ENCODE results near the gene PLOD3.
"Not testable (repeated sequence)": the region's sequence is repeated elsewhere in the genome, so short reads cannot be mapped to it uniquely, and the experiment has no call there.

Gene PLOD3

DNA sequence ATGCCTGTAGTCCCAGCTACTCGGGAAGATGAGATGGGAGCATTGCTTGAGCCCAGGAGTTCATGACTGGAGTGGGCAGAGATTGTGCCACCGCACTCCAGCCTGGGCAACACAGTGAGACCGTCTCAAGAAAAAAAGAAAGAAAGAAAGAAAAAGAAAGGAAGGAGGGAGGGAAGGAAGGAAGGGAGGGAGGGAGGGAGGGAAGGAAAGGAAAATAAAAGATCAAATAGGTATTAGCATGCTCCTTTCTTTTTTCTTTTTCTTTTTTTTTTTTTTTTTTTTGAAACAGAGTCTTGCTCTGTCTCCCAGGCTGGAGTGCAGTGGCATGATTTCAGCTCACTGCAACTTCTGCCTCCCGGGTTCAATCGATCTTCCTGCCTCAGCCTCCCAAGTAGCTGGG is 35.8 kb upstream of the PLOD3 start:
- DNase-seq; H3K27ac ChIP-seq (ENCODE audit: insufficient read depth in 1 of 2, low read depth in 1 of 2, low read length in 2 of 2, poor library complexity in 1 of 2, severe bottlenecking in 2 of 2); H3K27me3 ChIP-seq (replicated peaks in 2 of 5; ENCODE audit: control insufficient read depth in 4 of 5, insufficient read depth in 5 of 5, low read length in 4 of 5); H3K9me3 ChIP-seq (ENCODE audit: control extremely low read depth in 1 of 5, control insufficient read depth in 4 of 5, insufficient read depth in 2 of 5, low read depth in 1 of 5, low read length in 4 of 5); POLR2A ChIA-PET: not testable (repeated sequence)
- 100% methylated on average over 5 of the region's 5 CpGs for WGBS (ENCODE audit: insufficient coverage)
- Histone ChIP-seq H3K4me1 (ENCODE audit: control extremely low read depth in 1 of 4, control insufficient read depth in 4 of 4, insufficient read depth in 4 of 4, low read length in 3 of 4) (peaks cover 6 to 19% (median 10%) of the 10 kb centered on the region in 4 experiments), H3K4me3 (ENCODE audit: control insufficient read depth in 1 of 7, extremely low read depth in 1 of 7, insufficient read depth in 4 of 7, low read depth in 2 of 7, low read length in 6 of 7) (peak overlapping the region in 3 of 7 experiments; percentile 6 to 98 (median 87)), H3K36me3 (ENCODE audit: control insufficient read depth in 4 of 4, insufficient read depth in 4 of 4, low read length in 3 of 4) (peaks cover 2 to 11% (median 5%) of the 10 kb centered on the region in 4 experiments)
- CTCF ChIA-PET: interaction anchor here (0.6 to 2.3 kb wide), 3 partner anchors 9 to 1013 kb away, joined by 3 to 9 read pairs (median 4); no protein-coding TSS in a partner anchor

DNA sequence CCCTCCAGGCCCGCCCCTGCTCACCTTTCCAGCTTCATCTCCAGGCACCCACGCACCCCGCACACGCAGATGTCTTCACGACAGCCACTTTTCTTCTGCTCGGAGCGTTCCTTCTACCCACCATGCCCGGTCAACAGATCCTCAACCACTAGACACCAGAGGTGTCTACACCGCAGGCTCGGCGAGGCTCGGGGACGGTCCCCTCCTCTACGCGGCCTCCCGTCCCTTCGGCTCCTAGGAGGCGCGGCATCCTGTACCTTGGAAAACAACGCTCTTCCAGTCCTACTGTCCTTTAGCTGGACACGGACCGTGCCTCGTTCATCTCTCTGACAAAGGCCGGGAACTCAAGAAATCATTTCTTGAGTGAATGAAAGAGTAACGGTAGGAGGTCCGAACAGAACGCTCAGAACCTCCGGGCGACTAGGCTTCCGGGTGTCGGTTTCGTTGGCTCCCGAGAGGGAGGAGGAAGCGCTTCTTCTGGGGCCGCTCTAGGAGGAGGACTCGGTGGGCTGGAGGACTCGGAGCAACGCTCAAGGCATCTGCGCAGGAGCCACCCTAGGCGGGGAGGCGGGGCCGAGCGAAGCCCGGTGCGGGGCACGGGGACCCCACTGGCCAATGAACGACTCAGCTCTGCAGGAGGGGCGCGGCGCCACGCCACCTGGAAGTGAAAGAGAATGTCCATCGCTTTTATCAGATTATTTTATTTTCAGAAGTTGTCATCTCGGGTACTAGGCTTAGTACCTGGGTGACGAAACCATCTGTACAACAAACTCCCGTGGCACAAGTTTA is 34.7 kb upstream of the PLOD3 start:
- peak overlapping the region; percentile 87 to 99 (median 97) for H3K4me3 ChIP-seq (ENCODE audit: control insufficient read depth in 1 of 7, extremely low read depth in 1 of 7, insufficient read depth in 4 of 7, low read depth in 2 of 7, low read length in 6 of 7)
- peak; percentile 98 to 99 (median 99) for DNase-seq
- H3K27ac ChIP-seq (ENCODE audit: insufficient read depth in 1 of 2, low read depth in 1 of 2, low read length in 2 of 2, poor library complexity in 1 of 2, severe bottlenecking in 2 of 2): peak overlapping the region; percentile 85 to 92
- peaks cover 4 to 18% (median 10%) of the 10 kb centered on the region in 4 experiments for H3K36me3 ChIP-seq (ENCODE audit: control insufficient read depth in 4 of 4, insufficient read depth in 4 of 4, low read length in 3 of 4)
- WGBS (ENCODE audit: insufficient coverage): 0% methylated on average over 46 of the region's 55 CpGs
- ChIA-PET POLR2A (interaction anchor here (0.7 kb wide), 1 partner anchor 20 kb away, joined by 4 read pairs; no protein-coding TSS in a partner anchor), CTCF (interaction anchor here (1.0 to 2.3 kb wide), 6 partner anchors 10 to 34 kb away, joined by 3 to 9 read pairs (median 4); partner anchors contain the start of genes CLDN15, PLOD3 and ZNHIT1)
- no peaks in the 10 kb centered on the region for H3K9me3 ChIP-seq (ENCODE audit: control extremely low read depth in 1 of 5, control insufficient read depth in 4 of 5, insufficient read depth in 2 of 5, low read depth in 1 of 5, low read length in 4 of 5)
- no peaks in the 10 kb centered on the region for H3K27me3 ChIP-seq (replicated peaks in 2 of 5; ENCODE audit: control insufficient read depth in 4 of 5, insufficient read depth in 5 of 5, low read length in 4 of 5)
- peaks cover 6 to 19% (median 10%) of the 10 kb centered on the region in 4 experiments for H3K4me1 ChIP-seq (ENCODE audit: control extremely low read depth in 1 of 4, control insufficient read depth in 4 of 4, insufficient read depth in 4 of 4, low read length in 3 of 4)

DNA sequence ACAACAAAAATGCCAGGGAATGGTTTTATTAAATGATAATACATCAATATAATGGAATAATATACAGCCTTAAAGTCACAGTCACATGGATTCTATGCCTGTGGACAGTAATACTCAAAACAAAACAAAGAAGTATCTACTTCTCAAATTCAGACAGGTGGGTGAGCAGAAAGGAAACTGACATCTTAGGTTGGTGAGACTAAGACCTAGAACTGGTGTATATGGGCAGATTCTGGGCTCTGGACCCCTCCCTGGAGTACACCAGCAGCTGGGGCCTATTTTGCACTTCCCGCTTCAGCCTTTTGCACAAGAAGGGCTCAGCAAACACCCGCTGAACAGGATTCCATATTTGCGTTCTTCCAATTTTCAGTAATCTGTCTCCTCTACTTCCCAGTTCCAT is 32.9 kb upstream of the PLOD3 start:
- peak overlapping the region in 2 of 7 experiments; percentile 16 to 32 for H3K4me3 ChIP-seq (ENCODE audit: control insufficient read depth in 1 of 7, extremely low read depth in 1 of 7, insufficient read depth in 4 of 7, low read depth in 2 of 7, low read length in 6 of 7)
- 94% methylated on average over 3 of the region's 3 CpGs for WGBS (ENCODE audit: insufficient coverage)
- no peaks in the 10 kb centered on the region for H3K27me3 ChIP-seq (replicated peaks in 2 of 5; ENCODE audit: control insufficient read depth in 4 of 5, insufficient read depth in 5 of 5, low read length in 4 of 5)
- peaks cover 4 to 24% (median 10%) of the 10 kb centered on the region in 4 experiments for H3K36me3 ChIP-seq (ENCODE audit: control insufficient read depth in 4 of 4, insufficient read depth in 4 of 4, low read length in 3 of 4)
- DNase-seq: no peak
- CTCF ChIA-PET: interaction anchor here (1.7 kb wide), 1 partner anchor 33 kb away, joined by 7 read pairs; the partner anchor contains the start of genes PLOD3 and ZNHIT1
- peaks cover 6 to 24% (median 13%) of the 10 kb centered on the region in 4 experiments for H3K4me1 ChIP-seq (ENCODE audit: control extremely low read depth in 1 of 4, control insufficient read depth in 4 of 4, insufficient read depth in 4 of 4, low read length in 3 of 4)
- POLR2A ChIA-PET: no interaction called here
- no peak overlapping the region for H3K27ac ChIP-seq (ENCODE audit: insufficient read depth in 1 of 2, low read depth in 1 of 2, low read length in 2 of 2, poor library complexity in 1 of 2, severe bottlenecking in 2 of 2)
- no peaks in the 10 kb centered on the region for H3K9me3 ChIP-seq (ENCODE audit: control extremely low read depth in 1 of 5, control insufficient read depth in 4 of 5, insufficient read depth in 2 of 5, low read depth in 1 of 5, low read length in 4 of 5)

DNA sequence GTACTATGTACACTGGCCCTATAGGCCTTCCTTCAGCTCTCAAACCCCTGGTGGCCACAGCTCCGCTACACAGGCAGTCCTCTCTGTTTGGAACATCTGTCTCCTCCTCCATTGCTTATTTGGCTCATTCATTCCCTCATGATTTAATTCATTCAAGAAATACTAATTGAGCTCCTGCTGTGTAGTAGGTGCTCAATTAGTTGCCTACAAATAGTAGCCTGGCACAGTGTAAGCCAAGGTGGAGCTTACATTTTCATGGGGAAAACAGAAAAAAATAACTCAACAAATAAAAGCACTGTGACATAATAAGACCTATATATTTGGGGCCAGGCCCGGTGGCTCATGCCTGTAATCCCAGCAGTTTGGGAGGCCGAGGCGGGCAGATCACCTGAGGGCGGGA is 30.9 kb upstream of the PLOD3 start:
- 87% methylated on average over 2 of the region's 5 CpGs for WGBS (ENCODE audit: insufficient coverage)
- POLR2A ChIA-PET: interaction anchor here (1.2 kb wide), 1 partner anchor 11 kb away, joined by 6 read pairs; the partner anchor contains the start of gene CLDN15
- no peaks in the 10 kb centered on the region for H3K27me3 ChIP-seq (replicated peaks in 2 of 5; ENCODE audit: control insufficient read depth in 4 of 5, insufficient read depth in 5 of 5, low read length in 4 of 5)
- DNase-seq: no peak
- no peaks in the 10 kb centered on the region for H3K9me3 ChIP-seq (ENCODE audit: control extremely low read depth in 1 of 5, control insufficient read depth in 4 of 5, insufficient read depth in 2 of 5, low read depth in 1 of 5, low read length in 4 of 5)
- CTCF ChIA-PET: interaction anchor here (0.8 to 2.6 kb wide), 3 partner anchors 9 to 35 kb away, joined by 3 to 13 read pairs (median 4); no protein-coding TSS in a partner anchor
- peaks cover 6 to 41% (median 26%) of the 10 kb centered on the region in 4 experiments for H3K4me1 ChIP-seq (ENCODE audit: control extremely low read depth in 1 of 4, control insufficient read depth in 4 of 4, insufficient read depth in 4 of 4, low read length in 3 of 4)
- peaks cover 4 to 24% (median 10%) of the 10 kb centered on the region in 4 experiments for H3K36me3 ChIP-seq (ENCODE audit: control insufficient read depth in 4 of 4, insufficient read depth in 4 of 4, low read length in 3 of 4)
- no peak overlapping the region for H3K4me3 ChIP-seq (ENCODE audit: control insufficient read depth in 1 of 7, extremely low read depth in 1 of 7, insufficient read depth in 4 of 7, low read depth in 2 of 7, low read length in 6 of 7)
- H3K27ac ChIP-seq (ENCODE audit: insufficient read depth in 1 of 2, low read depth in 1 of 2, low read length in 2 of 2, poor library complexity in 1 of 2, severe bottlenecking in 2 of 2): no peak overlapping the region

DNA sequence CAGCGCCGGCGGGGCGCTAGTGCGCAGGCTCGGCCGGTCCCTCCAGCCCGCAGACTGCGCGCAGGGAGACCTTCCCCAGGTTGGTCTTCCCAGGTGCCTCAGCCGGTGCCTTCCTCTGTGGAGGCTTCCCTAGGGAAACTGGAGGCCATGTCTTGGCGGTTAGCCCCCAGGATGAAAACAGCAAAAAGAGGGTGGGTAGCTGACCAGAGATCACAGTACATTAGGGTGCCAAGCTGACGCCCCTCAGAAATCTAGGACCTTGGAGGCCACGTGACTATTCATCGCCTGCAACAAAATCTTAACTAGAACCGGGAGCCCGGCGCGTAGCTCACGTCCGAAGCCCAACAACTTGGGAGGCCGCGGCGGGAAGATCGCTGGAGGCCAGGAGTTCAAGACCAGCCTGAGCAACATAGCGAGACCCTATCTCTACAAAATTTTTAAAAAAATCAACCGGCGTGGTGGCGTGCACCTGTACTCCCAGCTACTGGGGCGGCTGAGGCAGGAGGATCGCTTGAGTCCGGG is 27.8 kb upstream of the PLOD3 start:
- Histone ChIP-seq H3K27ac (ENCODE audit: insufficient read depth in 1 of 2, low read depth in 1 of 2, low read length in 2 of 2, poor library complexity in 1 of 2, severe bottlenecking in 2 of 2) (peak overlapping the region in 1 of 2 experiments; percentile 90), H3K9me3 (ENCODE audit: control extremely low read depth in 1 of 5, control insufficient read depth in 4 of 5, insufficient read depth in 2 of 5, low read depth in 1 of 5, low read length in 4 of 5) (no peaks in the 10 kb centered on the region), H3K27me3 (replicated peaks in 2 of 5; ENCODE audit: control insufficient read depth in 4 of 5, insufficient read depth in 5 of 5, low read length in 4 of 5) (no peaks in the 10 kb centered on the region), H3K36me3 (ENCODE audit: control insufficient read depth in 4 of 4, insufficient read depth in 4 of 4, low read length in 3 of 4) (peaks cover 4 to 28% (median 10%) of the 10 kb centered on the region in 4 experiments), H3K4me3 (ENCODE audit: control insufficient read depth in 1 of 7, extremely low read depth in 1 of 7, insufficient read depth in 4 of 7, low read depth in 2 of 7, low read length in 6 of 7) (peak overlapping the region; percentile 79 to 97 (median 92)), H3K4me1 (ENCODE audit: control extremely low read depth in 1 of 4, control insufficient read depth in 4 of 4, insufficient read depth in 4 of 4, low read length in 3 of 4) (peaks cover 0 to 46% (median 40%) of the 10 kb centered on the region in 4 experiments)
- ChIA-PET POLR2A (interaction anchor here (2.7 kb wide), 1 partner anchor 27 kb away, joined by 12 read pairs; the partner anchor contains the start of genes PLOD3 and ZNHIT1), CTCF (interaction anchor here (0.8 to 4.7 kb wide), 10 partner anchors 9 to 1042 kb away, joined by 3 to 57 read pairs (median 4); partner anchors contain the start of genes PLOD3 and ZNHIT1)
- whole genome bisulfite sequencing (ENCODE audit: insufficient coverage): 33% methylated on average over 30 of the region's 32 CpGs
- no peak for DNase-seq

DNA sequence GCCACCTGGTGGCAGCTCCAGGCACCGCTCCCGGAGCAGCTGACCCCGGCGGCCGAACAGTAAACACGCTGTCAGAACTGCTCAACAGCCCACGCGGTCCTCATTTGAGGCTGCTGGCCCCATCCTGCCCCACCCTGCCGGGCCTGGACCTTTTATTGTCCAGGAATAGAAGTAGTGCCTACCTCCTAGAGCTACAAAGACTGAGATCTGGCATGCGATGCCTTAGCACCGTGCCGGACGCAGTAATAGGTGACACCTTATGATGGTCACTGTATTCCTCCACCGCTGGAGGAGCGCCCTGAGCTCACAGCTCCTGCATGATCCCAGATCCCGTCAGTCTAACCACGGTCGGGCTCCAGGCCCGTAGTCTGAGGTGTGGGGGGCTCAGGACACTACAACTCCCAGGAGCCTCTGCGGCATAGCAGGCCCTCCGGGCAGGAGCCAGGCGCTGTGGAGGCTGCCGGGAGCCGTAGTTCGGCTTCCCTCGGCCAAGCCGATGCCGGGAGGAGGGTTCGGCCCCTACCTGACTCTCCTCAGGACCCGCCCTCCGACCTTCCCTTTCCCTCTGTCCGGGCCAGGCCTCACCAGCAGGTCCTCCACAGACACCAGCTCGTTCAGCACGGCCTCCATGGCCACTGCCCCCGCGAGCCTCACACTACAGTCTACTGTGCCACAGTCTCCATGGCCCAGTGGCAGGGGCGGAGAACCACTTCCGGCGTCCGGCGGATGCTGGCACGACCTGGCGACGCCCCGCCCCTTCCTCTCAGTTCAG is 27.2 kb upstream of the PLOD3 start, which contains the start of gene FIS1:
Gene FIS1 (minus strand): TSS at position 707 of the 772 bp plus-strand sequence. CDS start 77 bp downstream, at position 630.
- H3K27ac ChIP-seq (ENCODE audit: insufficient read depth in 1 of 2, low read depth in 1 of 2, low read length in 2 of 2, poor library complexity in 1 of 2, severe bottlenecking in 2 of 2): peak within 1 kb of the TSS; percentile 79 to 90
- peaks cover 0 to 52% (median 46%) of the 10 kb centered on the region in 4 experiments for H3K4me1 ChIP-seq (ENCODE audit: control extremely low read depth in 1 of 4, control insufficient read depth in 4 of 4, insufficient read depth in 4 of 4, low read length in 3 of 4)
- no peaks in the 10 kb centered on the region for H3K27me3 ChIP-seq (replicated peaks in 2 of 5; ENCODE audit: control insufficient read depth in 4 of 5, insufficient read depth in 5 of 5, low read length in 4 of 5)
- H3K4me3 ChIP-seq (ENCODE audit: control insufficient read depth in 1 of 7, extremely low read depth in 1 of 7, insufficient read depth in 4 of 7, low read depth in 2 of 7, low read length in 6 of 7): peak within 1 kb of the TSS; percentile 79 to 97 (median 92)
- ChIA-PET CTCF (interaction anchor here (0.6 to 4.7 kb wide), 22 partner anchors 10 to 1043 kb away, joined by 3 to 57 read pairs (median 3); partner anchors contain the start of genes PLOD3 and ZNHIT1), POLR2A (interaction anchor here (0.6 to 2.7 kb wide), 3 partner anchors 27 to 688 kb away, joined by 3 to 12 read pairs (median 3); partner anchors contain the start of genes PLOD3 and ZNHIT1)
- H3K9me3 ChIP-seq (ENCODE audit: control extremely low read depth in 1 of 5, control insufficient read depth in 4 of 5, insufficient read depth in 2 of 5, low read depth in 1 of 5, low read length in 4 of 5): no peaks in the 10 kb centered on the region
- WGBS (ENCODE audit: insufficient coverage): under 1% methylated on average over 37 of the region's 45 CpGs
- H3K36me3 ChIP-seq (ENCODE audit: control insufficient read depth in 4 of 4, insufficient read depth in 4 of 4, low read length in 3 of 4): peaks cover 4 to 35% (median 9%) of the 10 kb centered on the region in 4 experiments
- peak; percentile 89 to 94 (median 92) for DNase-seq

Measured in common myeloid progenitor, CD34-positive (primary cell).